ENCODE data around the gene PTGER2. TPM values are rescaled to one million over a fixed set of nuclear protein-coding genes. Genes with fewer than 3 reads are reported as not detected.
A peak's percentile ranks its signal among the peaks of the same experiment; 100 is the strongest.

Gene PTGER2
- total RNA-seq, result 43.6 TPM

- DNase-seq (ENCODE audit: low read depth in 2 of 3, low spot score in 2 of 3), result peak in 2 of 3 donors; percentile 81 to 91
These were observed at the start of gene PTGER2 for GRCh38 chr14:52313903-52314594. PTGER2 (plus strand) TSS chr14:52314312; CDS start chr14:52314549, 237 bp downstream.

- peak in 2 of 3 donors; percentile 83 to 92 for DNase-seq (ENCODE audit: low read depth in 2 of 3, low spot score in 2 of 3)
These were observed 48.9 kb upstream of the PTGER2 start for GRCh38 chr14:52265253-52265652.

DNA sequence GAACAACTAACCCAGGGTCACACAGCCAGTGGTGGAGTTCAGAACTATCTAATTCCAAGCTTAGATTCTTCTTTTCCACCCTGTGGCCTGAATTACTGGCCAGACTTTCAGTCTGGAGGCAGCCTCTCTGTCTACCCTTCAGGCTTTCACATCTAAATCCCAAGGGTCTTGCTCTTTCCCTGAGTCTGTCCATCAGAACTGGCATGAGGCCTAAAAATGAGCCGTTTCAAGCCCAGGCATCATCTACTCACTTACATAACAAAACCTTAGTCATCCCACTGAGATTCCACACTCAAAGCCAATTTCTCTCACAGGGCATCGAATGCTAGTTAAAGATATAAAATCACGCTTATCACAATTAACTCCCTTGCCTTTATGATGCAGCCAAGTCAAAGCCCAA lies 47.9 kb upstream of the PTGER2 start:
- no peak for DNase-seq (ENCODE audit: low read depth in 2 of 3, low spot score in 2 of 3)

DNA sequence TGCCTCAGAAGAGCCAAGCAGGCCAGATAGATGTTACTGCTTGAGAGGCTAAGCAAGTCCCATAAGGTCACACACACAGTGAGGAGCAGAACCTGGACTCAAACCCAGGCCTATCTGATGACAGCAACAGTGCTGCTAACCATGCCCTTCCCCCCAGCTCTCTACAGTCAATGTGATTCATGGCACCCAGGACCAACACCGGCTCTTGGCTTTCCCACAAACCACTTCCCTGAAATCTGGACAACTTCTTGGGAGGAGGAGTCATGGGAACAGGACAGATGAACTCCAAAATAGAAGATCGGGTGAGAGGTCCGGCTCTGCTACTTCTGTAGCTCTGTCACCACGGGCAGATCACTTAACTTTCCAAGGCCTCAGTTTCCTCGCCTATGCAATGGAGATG lies 47.3 kb upstream of the PTGER2 start:
- no peak for DNase-seq (ENCODE audit: low read depth in 2 of 3, low spot score in 2 of 3)

GRCh38 chr14:52267501-52268278 lies 46.4 kb upstream of the PTGER2 start, which contains the start of gene PTGDR:
PTGDR (plus strand) TSS chr14:52267698; CDS start chr14:52267815, 117 bp downstream.
- peak in 2 of 3 donors; percentile 27 to 36 for DNase-seq (ENCODE audit: low read depth in 2 of 3, low spot score in 2 of 3)

DNA sequence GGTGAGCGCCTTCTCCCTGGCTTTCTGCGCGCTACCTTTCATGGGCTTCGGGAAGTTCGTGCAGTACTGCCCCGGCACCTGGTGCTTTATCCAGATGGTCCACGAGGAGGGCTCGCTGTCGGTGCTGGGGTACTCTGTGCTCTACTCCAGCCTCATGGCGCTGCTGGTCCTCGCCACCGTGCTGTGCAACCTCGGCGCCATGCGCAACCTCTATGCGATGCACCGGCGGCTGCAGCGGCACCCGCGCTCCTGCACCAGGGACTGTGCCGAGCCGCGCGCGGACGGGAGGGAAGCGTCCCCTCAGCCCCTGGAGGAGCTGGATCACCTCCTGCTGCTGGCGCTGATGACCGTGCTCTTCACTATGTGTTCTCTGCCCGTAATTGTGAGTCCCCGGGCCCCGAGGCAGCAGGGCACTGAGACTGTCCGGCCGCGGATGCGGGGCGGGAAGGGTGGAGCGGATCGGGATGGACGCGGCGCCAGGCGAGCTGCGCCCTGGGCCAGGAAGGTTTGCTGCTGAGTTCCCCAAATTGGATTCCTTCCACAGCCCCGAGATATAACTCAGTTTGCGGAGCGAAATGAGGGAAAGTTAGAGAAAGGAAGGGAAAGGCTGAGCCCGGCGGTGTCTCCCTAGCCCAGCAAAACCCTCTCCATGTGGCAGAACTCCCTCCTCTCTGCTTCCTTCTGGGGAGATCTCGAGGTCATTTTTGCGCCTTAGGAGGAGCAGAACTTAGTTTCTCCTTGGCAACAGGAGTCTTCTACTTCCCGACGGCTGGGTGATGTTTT lies 45.6 kb upstream of the PTGER2 start:
- peak in 1 of 3 donors; percentile 19 for DNase-seq (ENCODE audit: low read depth in 2 of 3, low spot score in 2 of 3)

GRCh38 chr14:52269100-52269499 lies 45.0 kb upstream of the PTGER2 start:
- no peak for DNase-seq (ENCODE audit: low read depth in 2 of 3, low spot score in 2 of 3)

DNA sequence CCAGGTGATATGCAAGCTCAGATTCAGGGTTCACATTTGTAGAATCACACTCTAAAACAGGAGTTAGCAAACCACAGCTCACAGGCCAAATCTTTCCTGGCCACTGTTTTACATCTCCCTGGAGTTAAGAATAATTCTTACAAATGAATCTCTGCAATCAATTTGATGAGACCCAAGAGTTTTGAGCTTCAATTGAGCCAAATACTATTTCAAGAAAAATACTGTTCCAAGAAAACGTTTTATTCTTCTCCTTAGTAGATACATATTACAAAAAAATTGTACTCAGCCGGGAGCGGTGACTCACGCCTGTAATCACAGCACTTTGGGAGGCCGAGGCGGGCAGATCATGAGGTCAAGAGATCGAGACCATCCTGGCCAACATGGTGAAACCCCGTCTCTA lies 44.1 kb upstream of the PTGER2 start:
- DNase-seq (ENCODE audit: low read depth in 2 of 3, low spot score in 2 of 3), result no peak

DNA sequence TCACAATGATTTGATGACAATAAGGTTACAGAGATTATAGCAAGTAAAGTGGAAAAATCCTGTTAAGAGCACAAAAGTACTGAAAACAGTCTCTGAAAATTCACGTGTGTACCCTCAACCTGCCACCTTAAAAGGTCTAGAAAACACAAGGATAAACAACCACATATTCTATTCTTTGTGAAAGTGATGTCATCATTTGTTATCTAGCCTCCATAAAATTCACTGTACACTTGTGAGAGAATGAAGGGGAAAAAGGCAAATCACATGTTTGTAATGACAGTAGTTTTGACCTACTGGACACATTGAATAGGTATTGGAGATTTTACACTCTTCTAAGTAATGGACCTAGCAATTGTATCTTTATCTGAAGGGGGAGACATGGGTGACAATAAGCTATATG lies 42.6 kb upstream of the PTGER2 start:
- no peak for DNase-seq (ENCODE audit: low read depth in 2 of 3, low spot score in 2 of 3)

DNA sequence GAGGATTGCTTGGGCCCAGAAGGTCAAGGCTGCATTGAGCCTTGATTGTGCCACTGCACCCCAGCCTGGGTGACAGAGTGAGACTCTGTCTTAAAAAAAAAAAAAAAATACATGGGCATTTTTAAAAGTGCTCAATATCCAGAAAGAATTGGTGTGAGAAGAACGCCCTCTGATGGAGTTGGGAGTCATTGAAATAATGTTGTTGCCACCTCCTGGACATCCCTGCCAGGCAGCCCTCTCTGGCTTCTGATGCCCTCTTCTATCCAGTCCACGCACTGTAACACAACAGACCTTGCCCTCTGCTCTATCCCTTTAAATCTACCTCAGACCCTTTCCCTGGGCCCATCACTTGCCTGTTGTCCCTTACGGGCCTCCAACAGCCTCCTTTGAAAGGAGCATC lies 41.7 kb upstream of the PTGER2 start:
- peak in 2 of 3 donors; percentile 50 to 77 for DNase-seq (ENCODE audit: low read depth in 2 of 3, low spot score in 2 of 3)

DNA sequence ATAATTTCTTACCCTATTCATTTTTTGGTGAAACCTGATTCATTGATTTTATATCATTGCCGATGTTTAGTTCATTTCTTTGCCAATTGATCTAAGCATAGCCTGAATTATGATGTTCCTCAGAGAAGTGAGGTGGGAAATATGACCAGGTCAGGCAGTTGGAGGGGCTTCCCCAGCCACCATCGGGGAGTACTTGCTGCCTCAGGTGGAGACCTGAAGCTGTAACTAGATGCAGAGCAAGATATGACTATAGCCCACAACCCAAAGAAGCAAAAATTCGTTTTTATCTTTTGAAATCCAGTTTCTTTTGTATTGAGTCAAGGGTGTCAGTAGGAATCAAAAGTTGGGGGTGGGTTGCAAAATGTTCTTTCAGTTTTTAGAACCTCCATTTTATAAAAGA lies 38.7 kb upstream of the PTGER2 start:
- no peak for DNase-seq (ENCODE audit: low read depth in 2 of 3, low spot score in 2 of 3)

GRCh38 chr14:52277552-52277951 lies 36.6 kb upstream of the PTGER2 start:
- no peak for DNase-seq (ENCODE audit: low read depth in 2 of 3, low spot score in 2 of 3)

- DNase-seq (ENCODE audit: low read depth in 2 of 3, low spot score in 2 of 3), result peak in 2 of 3 donors; percentile 46 to 69
These were observed 34.7 kb upstream of the PTGER2 start for GRCh38 chr14:52279408-52279807.

- no peak for DNase-seq (ENCODE audit: low read depth in 2 of 3, low spot score in 2 of 3)
These were observed 31.0 kb upstream of the PTGER2 start for GRCh38 chr14:52283099-52283498.

GRCh38 chr14:52286661-52287649 lies 27.2 kb upstream of the PTGER2 start:
- DNase-seq (ENCODE audit: low read depth in 2 of 3, low spot score in 2 of 3), result peak in 1 of 3 donors; percentile 36

DNA sequence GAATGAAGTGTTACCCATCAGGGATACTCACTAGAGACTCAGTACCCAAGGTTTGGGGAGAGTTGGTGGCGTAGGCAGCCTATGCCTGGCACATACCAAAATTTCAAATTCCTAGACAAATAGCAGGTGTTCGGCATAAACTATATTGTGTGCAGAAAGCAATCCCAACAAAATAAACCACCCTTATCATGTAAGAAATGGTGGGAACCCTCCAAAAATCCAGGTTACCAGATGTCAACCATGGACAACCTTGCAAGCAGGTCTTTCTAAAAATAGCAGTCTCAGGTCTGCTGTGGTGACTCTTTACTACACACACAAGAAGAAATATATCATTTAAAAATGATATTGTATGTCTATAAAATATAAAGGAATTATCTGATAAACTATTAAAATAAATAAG lies 17.7 kb upstream of the PTGER2 start:
- no peak for DNase-seq (ENCODE audit: low read depth in 2 of 3, low spot score in 2 of 3)

DNA sequence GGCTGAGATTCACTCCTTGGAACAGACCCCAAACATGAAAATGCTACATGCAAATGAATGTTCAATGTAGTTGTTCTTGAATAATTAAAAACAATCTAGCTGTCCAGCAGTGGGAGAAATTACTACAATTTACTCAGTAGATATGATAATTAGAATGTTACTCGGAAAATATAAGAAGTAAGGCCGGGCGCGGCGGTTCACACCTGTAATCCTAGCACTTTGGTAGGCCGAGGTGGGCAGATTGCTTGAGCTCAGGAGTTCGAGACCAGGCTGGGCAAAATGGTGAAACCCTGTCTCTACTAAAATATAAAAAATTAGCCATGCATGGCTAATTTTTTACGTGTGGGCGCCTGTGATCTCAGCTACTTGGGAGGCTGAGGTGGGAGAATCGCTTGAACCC lies 15.3 kb upstream of the PTGER2 start:
- no peak for DNase-seq (ENCODE audit: low read depth in 2 of 3, low spot score in 2 of 3)

DNA sequence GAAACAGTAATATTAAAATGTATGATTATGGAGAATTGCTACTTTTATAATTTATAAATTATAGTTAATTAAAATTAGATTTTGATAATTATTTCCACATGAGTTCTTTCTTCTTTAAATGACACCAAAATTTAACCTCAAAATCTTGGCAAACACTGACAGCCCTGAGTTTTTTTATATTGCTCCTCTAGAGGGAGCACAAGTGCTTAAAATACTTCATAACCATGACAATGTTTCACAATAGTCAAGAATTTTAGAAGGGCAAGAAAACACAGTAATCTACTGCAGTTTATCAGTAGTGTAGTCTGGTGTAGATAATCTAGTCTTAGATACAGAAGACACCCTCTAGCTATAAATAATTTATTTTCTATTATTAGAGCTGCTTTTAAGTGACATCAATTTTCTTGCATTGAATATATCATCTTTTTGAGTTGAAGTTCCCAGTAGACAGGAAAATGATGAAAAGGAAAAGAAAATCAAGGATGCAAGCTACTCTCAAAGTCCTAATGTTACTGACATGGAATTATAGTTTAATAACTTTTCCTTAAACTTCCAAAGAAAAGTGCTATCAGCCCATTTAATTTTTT lies 14.3 kb upstream of the PTGER2 start:
- DNase-seq (ENCODE audit: low read depth in 2 of 3, low spot score in 2 of 3), result peak in 1 of 3 donors; percentile 76

GRCh38 chr14:52303236-52303635 lies 10.9 kb upstream of the PTGER2 start:
- no peak for DNase-seq (ENCODE audit: low read depth in 2 of 3, low spot score in 2 of 3)

Data from hematopoietic multipotent progenitor cell (in vitro differentiated cells).